GM21423 (cell line): Measurements from ENCODE around the gene SH3BP1.

Source experiments
- ATAC-seq: cut with Tn5 transposase; IDR thresholded peaks from one replicate; pipeline ENCODE4 v1.9.1; 2021; ENCODE audit warnings: mild to moderate bottlenecking, moderate library complexity; ENCODE audit not compliant: unreplicated experiment

The SH3BP1 gene

DNA sequence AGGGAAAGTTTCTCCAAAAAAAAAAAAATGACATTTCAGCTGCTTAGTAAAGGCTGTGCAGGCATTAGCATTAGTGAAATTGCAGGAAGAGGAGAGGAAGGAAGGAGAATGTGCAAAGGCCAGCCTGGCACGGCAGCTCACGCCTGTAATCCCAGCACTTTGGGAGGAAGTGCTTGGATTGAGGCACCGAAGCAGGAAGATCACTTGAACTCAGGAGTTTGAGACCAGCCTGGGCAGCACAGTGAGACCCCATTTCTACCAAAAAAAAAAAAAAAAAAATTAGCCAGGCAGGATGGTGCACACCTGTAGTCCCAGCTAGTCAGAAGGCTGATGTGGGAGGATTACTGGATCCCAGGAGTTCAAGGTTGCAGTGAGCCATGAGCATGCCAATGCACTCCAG is 65.2 kb downstream of the SH3BP1 start:
- no peak for ATAC-seq

DNA sequence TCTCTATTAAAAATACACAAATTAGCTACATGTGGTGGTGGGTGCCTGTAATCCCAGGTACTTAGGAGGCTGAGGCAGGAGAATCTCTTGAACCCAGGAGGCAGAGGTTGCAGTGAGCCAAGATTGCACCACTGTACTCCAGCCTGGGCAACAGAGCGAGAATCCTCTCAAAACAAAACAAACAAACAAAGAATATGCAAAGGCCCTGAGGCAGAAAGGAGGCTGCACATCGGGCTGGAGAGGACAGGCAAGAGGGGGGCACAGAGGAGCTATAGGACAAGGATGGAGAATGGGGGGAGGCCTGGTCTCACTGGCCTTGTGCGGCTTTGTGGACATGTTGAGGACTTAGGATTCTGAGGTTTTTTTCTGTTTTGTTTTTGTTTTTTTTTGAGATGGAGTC is 65.7 kb downstream of the SH3BP1 start:
- no peak for ATAC-seq
